ENCODE measurements around the gene NSDHL.

NSDHL gene

DNA sequence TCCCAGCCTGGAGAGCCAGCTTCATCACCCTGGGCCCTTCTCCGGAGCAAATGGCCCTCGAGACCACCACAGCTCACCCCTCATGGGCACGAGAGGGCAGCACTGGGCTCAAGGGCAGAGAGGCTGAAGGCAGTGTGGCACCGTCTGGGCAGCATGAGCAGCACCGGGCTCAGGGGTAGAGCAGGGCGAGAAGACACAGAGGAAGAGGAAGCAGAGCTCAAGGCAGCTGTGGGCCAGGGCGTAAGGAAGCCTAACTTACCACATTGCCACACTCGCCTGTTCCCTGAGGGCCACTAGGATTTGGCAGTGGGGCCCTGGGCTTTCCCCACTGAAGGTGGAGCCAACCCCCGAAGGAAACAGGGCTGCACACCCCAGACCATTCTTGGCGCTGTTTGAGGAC is 82.5 kb downstream of the NSDHL start:
- no peak for DNase-seq (ENCODE audit: low spot score)

DNA sequence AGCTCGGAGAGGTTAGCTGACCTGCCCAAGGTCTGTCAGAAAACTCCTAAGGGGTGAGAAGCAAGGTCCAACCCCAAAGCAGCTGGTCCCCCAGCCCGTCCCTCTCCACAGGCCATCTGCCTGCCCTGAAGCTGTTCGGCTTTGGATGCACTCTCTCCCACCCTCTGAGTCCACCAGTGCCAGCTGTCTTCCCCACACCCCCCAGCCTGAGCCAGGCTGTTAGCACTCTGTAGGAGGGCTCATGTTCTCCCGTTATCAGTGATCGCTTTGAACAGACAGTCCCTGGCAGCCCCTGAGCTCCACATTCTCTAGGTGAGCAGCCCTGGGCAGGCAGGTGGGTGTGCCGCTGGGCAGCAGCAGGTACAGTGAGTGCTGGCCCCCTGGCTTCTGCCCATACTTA is 83.0 kb downstream of the NSDHL start:
- no peak for DNase-seq (ENCODE audit: low spot score)

DNA sequence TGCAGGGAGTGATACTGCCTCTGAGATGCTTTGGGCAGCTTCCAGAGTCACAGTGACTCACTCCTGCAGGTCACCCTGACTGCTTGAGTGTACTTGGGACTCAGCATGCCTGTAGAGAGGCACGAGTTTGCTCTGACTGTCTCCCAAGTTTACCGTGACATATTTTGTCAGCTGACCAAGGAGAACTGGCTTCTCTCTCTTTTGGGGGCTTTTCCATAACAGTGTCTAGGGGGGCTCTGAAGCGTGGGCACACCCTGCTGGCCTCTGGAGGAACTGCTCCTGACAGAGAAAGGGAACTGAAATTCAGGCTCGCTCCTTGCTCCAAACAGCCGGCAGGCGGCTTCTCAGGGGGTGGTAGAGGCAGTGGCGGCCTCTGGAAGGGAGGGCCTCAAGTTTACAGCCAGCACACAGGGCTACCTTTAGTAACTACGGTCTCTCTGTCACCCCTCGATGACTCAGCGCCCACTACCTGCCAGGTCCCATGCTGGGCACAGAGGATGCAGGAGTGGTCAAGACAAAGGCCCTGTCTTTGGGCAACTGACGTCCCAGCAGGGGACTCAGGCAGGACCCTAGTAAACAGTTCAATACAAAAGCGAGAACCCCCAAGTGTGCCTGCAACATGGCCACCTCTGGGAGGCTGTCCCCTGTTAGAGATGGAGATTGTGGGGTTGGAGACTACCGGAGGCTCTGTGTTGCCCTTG is 84.8 kb downstream of the NSDHL start:
- DNase-seq (ENCODE audit: low spot score) = peak; percentile 52

DNA sequence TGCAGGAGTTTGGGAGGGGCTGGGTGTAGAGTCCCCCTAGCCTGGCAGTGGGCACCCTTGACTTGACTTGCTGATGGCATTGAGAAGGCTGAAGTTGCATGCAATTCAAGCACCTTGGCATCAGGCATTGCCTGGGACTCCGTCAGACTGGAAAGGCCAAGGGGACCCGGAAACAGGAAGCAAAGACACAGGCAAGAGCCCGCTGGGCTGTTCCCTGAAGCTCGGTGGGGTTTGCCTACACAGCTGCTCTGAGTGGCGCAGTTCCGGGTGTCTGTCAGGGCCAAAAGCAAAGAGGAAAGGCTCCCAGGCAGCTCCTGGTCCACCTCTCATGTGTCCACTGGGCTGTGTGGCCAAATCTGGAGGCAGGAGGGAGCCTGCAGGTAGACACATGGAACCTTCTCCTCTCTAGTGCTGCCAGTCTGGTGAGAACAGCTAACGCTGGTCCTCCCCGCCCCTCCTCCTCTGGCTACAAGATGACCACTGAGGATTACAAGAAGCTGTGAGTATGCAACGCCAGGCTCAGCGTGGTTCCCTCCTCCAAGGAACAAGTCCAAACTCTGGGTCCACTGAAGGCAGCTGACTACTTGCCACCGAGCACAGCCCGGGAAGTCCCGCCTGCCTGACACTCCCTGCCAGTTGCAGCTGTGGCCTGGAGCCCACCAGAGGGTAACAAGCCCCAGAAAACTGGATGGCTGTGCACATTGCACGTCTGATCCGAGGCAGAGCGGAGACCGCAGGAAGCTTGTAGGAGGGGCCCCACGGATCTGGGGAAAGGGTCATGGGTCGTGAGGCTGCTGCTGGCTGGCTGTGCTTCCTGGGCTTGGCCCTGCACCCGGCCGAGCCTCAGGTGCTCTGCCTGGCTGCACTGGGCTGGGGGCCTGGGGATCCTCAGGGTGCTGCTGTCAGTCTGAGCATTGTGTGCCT is 87.1 kb downstream of the NSDHL start:
- DNase-seq (ENCODE audit: low spot score) = no peak

DNA sequence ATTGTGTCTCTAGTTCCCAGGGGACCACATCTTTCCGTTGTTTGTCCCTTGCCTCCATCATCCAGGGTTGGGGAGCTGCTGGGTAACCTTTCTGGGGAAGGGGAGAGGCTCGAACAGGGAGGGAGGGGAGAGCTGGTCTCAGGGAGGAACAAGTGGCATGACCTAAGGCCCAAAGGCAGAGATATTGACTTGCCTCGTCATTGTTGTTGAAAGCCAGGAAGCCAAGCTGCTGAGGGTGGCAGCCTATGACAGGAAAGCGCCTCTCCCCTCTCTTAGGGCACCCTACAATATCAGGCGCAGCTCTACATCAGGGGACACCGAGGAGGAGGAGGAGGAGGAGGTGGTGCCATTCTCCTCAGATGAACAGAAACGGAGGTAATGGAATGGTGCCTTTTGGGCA is 87.8 kb downstream of the NSDHL start:
- DNase-seq (ENCODE audit: low spot score) = no peak

Measured in SK-N-DZ (cell line).